T47D (cell line): ENCODE measurements around the gene GSTCD.

Source experiments
- DNase-seq, 2 experiments: peaks; one replicate each; pipeline versions ENCODE4 v3.0.0 to v3.0.0-alpha.2; 2011 to 2012; ENCODE audit warnings: low read depth in 1 of 2, low spot score in 1 of 2
- JUND ChIP-seq: IDR thresholded peaks from 2 replicates; pipeline ENCODE4 v1.6.1; 2012; ENCODE audit warnings: low read depth
- in situ Hi-C: cut with HindIII; loops from 2 replicates; pipeline ENCODE4 v1.10.0; 2016; ENCODE audit warnings: low sequenced_read_pairs, low pct_unique_long_range_greater_than_20kb

The GSTCD gene

DNA sequence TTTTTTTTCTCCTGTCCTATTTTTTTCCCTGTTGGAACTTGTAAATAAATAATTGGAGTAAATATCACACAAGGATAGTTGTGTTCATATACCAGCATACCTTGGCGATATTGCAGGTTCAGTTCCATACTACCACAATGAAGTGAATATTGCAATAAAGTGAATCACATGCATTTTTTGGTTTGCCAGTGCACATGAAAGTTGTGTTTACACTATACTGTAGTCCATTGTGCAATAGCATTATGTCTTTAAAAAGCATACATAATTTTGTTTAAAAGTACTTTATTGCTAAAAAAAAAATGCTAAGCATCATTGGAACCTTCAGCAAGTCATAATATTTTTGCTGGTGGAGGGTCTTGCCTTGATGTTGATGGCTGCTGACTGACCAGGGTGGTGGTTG lies 88.6 kb downstream of the GSTCD start:
- in situ Hi-C loops, result no loop called here
- TF ChIP-seq JUND, result no peak
- no peak for DNase-seq

DNA sequence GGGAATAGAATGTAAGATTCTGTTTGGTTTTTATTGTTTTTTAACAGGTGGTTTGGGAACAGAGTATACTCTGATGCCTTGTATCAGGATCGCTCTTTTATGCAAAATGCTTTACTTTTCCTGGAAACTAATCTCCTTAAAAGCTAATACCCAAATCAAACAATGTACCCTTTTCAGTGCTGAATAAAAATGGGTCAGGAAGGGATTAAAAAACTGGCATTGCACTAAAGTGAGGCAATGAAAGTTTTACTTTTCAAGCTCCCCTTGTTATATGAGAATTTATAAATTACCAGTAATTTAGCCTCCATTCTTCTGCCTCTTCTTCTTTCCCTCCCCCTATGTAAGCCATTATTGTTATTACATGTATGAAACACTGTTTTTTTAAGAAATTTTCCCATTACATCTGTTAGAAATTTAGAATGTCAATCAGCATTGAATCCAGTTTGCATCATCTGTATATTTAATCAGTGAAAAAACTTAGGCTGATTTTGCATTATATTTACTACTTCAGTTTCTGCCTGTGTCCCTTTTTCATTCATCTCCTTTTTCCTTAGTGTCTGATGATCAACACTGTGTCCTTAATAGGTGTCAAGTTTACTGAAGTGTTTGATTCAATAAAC lies 97.0 kb downstream of the GSTCD start:
- no peak for TF ChIP-seq JUND
- no peak for DNase-seq
- in situ Hi-C loops, result no loop called here

DNA sequence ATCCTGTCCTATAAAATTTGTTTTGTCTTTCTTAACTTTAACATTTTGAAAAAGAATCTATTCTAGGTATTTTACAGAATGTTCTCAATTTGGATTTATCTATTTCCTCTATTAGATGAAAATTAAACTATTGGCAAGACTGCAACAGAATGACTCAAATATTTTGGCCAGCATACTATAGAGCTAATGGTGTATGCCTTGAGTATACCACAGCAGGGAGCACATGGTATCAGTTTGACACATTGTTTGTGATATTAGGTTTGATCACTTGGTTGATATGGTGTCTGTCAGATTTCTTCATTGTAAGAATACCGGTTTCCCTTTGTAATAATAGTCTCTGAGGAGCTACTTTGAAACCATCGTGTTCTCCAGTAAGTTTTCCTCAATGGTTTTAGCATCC lies 98.9 kb downstream of the GSTCD start:
- TF ChIP-seq JUND, result no peak
- DNase-seq, result no peak
- in situ Hi-C loops, result no loop called here

DNA sequence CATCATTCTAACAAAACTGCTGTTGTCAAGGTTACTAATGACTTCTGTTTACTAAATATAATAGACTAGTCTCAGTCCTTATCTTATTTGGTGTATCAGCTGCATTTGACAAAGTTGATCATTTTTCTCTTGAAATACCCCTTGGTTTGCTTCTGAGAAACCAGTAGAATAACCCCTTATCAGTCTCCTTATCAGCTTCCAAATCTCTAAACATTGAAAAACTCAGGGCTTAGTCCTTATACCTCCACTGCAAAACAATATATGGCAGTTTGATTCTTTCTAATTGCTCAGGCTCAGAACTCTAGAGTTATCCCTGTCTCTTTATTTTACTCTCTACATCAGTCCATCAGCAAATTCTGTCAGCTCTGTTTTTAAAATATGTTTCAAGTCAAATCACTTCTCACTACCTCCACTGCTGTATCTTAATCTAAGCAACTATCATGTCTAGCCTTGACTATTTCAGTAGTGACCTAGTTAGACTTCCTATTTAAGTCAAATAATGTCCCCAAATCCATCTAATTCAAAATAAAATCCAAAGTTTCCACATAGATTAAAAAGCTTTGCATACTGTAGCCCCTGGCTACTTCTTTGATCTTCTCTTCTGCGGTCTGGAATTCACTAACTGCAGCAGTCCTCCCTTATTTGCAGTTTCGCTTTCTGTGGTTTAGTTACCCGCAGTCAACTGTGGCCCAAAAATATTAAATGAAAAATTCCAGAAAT lies 99.6 kb downstream of the GSTCD start:
- DNase-seq, result no peak
- no peak for TF ChIP-seq JUND
- in situ Hi-C loops, result no loop called here

DNA sequence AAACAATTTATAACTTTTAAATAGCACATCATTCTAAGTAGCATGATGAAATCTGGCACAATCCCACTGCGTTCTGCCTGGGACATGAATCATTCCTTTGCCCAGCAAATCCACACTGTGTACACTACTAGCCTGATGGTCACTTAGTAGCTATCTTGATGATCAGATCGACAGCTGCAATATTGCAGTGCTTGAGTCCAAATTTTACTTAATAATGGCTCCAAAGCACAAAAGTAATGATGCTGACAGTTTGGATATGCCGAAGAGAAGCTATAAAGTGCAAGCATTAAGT lies 100.1 kb downstream of the GSTCD start:
- in situ Hi-C loops, result no loop called here
- DNase-seq, result peak in 1 of 2 experiments; percentile 19
- TF ChIP-seq JUND, result no peak

DNA sequence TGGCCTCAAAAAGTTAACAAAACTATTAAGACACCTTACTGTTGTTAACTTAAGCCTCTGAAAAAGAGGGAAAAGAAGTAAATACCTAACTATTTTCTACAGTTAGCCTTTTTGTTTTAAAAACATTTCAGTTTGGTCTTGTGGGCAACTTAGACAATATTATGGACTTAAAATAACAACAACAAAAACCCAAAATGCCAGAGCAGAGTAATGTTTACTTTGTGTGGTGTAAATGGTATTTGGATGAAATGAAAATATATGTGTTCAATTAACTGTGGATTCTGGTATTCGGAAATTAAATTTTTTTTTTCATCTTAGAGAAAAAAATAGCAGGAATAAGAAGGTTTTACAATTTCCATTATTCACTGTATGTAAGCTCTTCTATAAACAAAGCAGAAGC lies 107.1 kb downstream of the GSTCD start:
- no peak for DNase-seq
- in situ Hi-C loops, result no loop called here
- TF ChIP-seq JUND, result no peak

DNA sequence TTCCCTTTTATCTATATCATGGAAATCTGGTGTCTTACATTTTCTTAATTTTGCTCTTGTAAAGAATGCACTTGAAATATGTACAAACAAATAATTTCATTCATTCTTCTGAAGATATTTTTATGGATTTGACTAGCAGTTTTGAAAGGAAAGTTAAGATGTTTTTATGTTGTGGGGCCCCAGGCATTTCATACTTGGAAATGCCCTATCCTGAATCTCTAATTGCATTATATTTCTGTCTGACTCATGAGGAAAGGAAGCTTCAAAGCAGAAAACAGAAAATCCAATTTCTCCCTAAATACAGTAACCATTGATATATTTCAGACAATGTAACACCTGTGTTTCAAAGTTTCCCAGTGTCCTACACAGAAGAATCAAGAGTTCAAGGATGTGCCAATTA lies 113.5 kb downstream of the GSTCD start:
- no peak for TF ChIP-seq JUND
- in situ Hi-C loops, result no loop called here
- DNase-seq, result no peak

DNA sequence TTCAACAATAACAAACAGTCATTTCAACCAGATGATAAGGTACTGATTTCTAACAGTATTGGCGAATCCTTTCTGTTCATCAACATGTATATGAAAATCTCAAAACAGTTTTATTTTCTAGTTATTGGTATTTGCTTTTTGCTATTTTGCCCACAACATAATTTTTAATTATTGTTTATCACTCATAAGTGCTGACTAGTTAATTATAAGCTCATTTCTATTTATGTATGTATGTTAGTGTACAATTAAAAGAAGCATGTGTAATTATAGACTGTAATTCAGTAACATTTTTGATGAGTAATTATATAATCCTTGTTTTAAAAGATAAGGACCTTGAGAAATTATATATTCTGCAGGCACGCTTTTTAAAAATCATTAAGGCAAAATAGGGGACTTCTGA lies 119.5 kb downstream of the GSTCD start:
- TF ChIP-seq JUND, result no peak
- in situ Hi-C loops, result no loop called here
- no peak for DNase-seq

DNA sequence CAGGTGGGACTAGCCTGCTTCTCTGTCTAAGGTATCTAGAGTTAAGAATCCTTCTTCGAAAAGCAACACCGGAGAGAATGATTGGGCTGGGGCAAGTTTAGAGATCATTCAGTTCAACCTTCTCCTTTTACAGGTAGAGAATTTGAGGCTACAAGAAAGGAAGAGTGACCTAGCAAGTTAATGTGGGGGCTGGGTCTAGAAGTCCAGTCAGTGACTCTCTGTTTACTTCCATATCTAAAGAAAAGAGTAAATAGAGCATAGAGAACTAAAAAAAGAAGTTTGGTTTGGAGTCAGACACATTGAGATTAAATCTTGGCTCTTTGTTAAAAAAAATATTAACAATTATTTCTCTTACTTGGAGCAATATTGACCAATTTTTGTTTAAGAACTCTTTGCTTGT lies 122.6 kb downstream of the GSTCD start:
- peak in 1 of 2 experiments; percentile 30 for DNase-seq
- in situ Hi-C loops, result no loop called here
- no peak for TF ChIP-seq JUND

DNA sequence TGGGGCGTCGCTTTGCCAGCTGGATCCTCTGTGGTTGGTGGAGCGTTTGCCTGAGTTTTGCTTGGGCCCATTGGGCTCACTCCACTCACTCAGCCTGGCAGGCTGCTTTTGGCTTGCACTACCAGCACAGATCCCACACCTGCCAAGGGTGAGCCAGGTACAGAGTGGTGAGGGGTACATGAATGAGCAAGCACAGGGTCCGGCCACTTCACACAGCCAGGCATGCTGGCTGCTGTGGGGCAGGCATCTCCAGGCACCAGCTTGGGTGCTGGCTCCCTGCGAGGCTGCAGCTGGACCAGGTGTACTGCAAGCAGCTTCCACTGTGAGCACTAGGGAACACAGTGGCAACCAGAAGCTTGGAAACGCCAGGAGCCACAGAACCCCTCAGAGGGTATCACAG lies 126.6 kb downstream of the GSTCD start:
- no peak for TF ChIP-seq JUND
- in situ Hi-C loops, result no loop called here
- DNase-seq, result no peak

DNA sequence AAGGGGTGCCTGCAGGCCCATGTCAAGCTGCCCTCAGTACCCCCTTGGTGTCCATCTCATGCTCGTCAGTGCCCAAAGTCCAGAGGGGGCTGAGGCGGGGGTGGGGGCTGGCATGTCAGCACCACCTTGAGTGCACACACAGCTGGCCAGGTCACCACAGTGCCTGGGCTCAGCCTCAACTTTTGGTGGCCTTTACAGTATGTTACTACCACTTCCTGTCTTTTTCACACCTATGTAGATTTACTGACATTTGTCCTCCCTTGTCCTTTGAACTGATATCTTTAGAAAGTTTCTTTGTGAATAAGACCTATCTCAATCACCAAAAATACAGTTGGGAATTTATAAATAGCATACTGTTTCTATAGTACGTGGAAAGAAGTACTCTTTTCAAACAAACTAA lies 128.0 kb downstream of the GSTCD start:
- DNase-seq, result no peak
- in situ Hi-C loops, result no loop called here
- no peak for TF ChIP-seq JUND

DNA sequence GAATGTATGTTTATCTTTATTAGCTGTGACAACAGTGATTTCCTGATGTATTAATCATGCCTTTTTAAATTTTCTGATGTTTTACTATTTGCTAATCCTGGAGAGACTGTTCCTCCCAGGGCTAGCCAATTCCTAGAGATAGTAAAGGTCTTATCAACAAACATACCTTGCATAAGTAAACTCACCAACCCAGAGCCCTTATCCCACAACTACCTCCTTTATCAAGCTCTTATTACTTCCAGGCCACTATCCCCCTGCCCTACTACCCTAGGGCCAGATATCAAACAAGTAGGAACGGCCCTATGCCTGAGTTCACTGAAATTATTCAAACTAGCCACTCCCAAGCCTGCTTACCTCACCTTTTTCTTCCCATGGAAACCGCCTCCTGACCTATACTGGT lies 128.5 kb downstream of the GSTCD start:
- no peak for DNase-seq
- in situ Hi-C loops, result no loop called here
- TF ChIP-seq JUND, result no peak

DNA sequence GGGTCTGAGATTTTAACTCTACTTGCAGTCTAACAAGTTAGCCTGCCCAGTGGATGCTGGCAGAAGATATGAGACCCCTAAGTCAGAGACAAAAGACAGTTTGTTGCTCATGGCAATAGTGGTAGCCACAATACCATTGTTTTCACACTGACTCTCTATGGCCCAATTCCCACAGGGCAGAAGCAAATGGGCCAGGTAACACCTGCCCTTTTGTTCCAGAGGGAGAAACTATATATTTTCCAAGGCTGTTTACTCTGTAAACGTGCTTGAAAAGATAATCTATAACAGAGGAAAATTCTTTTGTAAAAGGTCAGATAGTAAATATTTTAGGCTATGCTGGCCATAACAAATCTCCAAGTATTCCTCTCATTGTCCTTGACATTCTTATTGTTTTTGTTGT lies 129.5 kb downstream of the GSTCD start:
- TF ChIP-seq JUND, result no peak
- DNase-seq, result no peak
- in situ Hi-C loops, result no loop called here
